NCI-H146 treated with DMSO at 0.1 percent for 48 hours (cell line): Measurements from ENCODE around the gene RPL28.

Experiments
- DNase-seq: peaks from one replicate; lab custom pipeline; 2025; ENCODE audit not compliant: unreplicated experiment; lab: John Stamatoyannopoulos, UW

The RPL28 gene

GRCh38 chr19:55353356-55353802 is 32.4 kb upstream of the RPL28 start:
- no peak for DNase-seq

DNA sequence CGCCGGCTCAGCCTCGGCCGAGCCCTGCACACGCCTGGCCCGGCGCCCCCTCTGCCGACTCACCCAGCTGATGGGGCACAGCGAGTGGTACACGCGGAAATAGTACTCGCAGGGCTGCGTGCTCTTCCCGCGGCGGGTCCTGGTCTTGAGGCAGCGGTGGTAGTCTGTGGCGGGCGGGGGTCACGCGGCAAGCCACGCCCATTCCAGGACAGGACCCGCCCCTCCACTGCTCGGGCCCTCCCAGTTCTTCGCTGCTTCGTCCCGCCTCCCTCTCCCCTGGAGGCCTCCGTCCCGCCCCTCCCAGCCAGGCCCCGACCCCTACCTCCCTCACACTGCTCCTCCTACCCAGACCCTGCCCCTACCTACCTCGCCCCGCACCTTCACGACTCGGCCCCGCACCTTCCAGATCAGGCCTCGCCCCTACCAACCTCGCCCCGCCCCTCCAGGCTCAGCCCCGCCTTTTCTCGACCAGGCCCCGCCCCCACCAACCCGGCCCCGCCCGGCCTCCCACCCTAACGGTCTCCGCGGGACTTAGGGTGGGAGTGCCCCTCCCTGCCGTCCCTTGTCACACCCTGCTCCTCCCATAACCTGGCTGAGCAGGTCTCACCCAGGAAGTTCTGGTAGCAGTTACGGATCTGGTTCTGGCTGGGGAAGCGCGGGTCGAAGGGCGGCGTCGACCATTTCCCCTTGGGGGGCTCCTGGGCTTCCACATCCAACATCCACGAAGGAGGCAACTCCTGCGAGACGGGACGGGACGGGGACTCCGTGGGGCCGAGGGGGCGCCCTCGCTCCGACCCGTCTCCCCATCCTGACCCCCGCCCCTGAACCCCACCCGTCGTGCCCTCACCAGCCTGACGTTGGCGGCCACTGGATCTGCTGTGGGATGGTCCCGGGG is 31.7 kb upstream of the RPL28 start:
- peak; percentile 42 for DNase-seq

- DNase-seq = no peak
Measured at GRCh38 chr19:55354698-55355212, 31.0 kb upstream of the RPL28 start, which contains the start of gene COX6B2. Gene COX6B2, minus strand, starts transcription at chr19:55354719. Its CDS starts 198 bp downstream, at chr19:55354521.

- DNase-seq = peak; percentile 23
Measured at GRCh38 chr19:55355213-55355821, 30.4 kb upstream of the RPL28 start.

DNA sequence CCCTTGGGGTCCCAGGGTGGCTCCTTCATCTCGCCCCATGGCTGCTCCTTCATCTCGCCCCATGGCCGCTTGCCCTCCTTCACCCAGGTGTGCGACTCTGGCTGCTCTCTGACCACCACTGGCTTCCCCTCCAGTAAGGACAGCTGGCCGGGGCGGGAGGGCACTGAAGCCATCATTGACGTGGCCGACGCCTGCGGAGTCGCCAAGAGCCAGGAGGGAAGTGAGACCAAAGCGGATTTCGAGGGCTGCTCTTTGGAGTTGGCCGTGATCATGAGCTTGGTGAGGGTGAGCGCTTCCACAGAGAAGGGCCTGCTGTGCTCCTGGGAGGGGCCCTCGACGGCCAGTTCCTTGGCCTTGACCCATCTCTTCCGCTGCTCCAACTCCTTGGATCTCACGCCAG is 27.2 kb upstream of the RPL28 start:
- DNase-seq = no peak

DNA sequence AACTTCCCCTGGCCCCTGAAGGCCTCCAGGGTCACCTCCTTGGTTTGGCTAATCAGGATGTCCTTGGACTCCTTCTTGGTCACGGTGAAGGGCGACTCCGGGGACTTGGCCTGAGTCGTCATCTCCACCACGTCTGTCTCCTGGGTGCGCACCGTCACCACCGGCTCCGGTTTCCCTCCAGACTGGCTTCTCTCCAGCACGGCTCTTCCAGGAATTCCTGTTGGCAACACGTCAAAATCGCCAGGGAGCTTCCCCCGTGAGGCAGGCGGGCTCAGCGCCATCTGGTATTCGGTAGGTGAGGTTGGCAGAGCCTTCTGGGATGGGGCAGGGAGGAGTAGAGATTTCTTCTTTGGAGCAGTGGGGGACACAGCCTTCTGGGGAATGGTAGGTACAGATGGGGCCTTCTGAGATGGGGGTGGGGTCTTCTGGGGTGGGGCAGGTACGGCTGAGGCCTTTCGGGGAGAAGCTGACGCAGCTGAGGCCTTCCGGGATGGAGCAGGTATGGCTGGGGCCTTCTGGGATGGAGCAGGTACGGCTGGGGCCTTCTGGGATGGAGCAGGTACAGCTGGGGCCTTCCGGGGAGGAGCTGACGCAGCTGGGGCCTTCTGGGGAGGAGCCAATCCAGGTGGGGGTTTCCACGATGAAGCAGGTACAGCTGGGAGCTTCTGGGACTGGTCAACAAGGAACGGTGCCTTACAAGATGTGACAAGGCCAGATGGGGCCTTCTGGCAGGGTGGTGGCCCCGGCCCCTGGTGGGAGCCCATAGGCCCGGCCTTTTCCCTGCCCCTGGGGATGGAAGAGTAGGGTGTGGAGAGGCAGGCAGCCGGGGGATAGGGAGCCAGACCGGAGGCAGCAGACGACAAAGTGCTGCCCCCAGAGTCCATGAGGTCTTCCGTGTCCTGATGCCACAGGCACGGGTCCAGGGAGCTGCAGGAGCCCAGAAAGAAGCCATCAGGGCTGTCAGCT is 26.5 kb upstream of the RPL28 start:
- no peak for DNase-seq

DNA sequence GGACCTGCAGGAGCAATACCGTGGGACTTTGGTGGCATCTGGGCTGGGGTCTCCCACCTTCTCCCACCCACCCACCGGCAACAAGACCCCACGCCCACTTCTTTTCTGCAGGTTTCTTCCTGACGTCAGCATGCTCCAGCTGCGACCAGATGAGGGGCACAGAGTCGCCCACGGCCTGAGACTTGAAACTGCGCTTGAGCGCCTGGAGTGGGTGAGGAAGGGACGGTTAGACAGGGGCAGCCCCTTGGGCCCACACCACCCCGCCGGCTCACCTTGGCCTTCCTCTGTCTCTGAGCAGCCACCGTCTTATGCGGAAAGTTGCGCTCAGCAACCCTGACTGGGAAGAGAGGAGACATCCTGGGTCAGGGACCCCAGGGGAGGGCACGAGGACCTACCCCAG is 24.8 kb upstream of the RPL28 start:
- no peak for DNase-seq

DNA sequence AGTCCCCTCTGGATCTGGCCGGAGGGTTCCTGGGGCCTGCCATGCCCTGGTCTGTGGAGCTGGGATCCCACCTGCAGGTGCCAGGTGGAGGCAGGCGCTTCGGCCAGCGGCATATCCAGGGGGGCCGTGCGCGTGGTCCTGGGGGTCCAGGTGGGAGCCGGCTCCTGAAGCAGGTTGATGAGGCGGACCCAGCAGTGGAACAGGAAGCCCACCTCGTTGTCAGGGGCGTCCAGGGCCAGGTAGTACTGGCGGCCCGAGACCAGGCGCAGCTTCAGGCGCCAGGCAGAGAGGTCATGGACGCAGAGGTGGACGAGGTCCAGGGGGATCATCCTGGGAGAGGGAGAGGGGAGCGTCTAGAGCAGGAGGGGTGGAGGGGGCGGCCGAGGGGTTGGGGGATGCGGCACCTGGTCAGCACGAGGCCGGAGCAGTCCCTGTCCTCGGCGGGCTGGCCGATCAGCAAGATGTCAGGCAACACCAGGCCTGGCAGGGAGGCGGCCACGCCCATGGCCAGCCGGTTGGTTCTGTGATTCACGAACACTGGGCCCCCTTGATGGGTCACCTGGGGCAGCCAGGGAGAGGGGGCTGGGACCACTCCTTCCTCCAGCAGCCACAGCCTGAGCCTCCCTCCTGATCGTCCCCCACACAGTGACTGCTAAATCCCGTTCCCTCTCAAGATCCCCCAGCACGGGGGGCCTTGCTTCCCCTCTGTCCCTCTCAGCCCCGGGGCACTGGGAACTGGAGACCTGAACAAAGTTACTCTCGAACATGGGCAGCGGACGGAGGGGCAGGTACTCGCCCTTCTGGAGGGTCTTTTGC is 23.4 kb upstream of the RPL28 start:
- no peak for DNase-seq

- no peak for DNase-seq
Measured at GRCh38 chr19:55362990-55363716, 22.6 kb upstream of the RPL28 start, which contains the start of gene GARIN5B. Gene GARIN5B, minus strand, starts transcription at chr19:55363260. Its CDS starts 194 bp downstream, at chr19:55363066.

- no peak for DNase-seq
Measured at GRCh38 chr19:55365245-55365644, 20.5 kb upstream of the RPL28 start.

GRCh38 chr19:55365964-55366363 is 19.8 kb upstream of the RPL28 start:
- no peak for DNase-seq

DNA sequence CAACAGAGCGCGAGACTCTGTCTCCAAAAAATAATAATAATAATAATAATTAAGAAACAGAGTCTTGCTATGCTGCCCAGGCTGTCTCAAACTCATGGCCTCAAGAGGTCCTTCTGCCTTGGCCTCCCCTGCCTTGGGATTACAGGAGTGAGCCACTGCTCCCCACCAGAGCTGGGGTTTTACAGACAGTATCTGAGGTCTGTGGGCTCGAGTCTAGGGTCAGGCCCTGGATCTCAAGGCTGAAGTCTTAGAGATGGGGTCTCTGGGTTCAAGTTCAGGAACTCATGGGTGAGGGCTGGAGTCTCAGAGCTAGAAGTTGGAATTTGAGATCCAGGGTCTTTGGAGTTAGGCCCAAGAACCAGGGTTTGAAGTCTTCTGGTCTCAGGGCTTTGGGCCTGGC is 18.9 kb upstream of the RPL28 start:
- no peak for DNase-seq

DNA sequence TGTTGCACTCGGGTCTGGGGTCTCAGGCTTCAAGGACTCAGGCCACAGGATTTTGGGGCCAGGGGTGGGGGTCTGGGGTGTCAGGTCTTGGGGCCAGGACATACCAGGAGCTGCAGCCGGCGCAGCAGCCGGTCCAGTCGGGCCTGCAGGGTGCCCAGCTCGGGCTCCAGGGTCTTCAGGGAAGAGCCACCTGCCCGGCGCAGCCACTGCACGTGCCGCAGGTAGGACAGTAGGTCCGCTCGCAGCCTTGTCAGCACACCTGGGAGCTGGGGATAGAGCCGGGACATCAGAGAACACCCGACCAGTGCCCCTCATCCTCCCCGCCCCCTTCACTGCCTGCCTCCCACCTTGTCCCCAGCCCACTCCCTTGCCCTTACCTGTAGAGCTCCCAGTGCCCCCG is 17.6 kb upstream of the RPL28 start:
- no peak for DNase-seq

DNA sequence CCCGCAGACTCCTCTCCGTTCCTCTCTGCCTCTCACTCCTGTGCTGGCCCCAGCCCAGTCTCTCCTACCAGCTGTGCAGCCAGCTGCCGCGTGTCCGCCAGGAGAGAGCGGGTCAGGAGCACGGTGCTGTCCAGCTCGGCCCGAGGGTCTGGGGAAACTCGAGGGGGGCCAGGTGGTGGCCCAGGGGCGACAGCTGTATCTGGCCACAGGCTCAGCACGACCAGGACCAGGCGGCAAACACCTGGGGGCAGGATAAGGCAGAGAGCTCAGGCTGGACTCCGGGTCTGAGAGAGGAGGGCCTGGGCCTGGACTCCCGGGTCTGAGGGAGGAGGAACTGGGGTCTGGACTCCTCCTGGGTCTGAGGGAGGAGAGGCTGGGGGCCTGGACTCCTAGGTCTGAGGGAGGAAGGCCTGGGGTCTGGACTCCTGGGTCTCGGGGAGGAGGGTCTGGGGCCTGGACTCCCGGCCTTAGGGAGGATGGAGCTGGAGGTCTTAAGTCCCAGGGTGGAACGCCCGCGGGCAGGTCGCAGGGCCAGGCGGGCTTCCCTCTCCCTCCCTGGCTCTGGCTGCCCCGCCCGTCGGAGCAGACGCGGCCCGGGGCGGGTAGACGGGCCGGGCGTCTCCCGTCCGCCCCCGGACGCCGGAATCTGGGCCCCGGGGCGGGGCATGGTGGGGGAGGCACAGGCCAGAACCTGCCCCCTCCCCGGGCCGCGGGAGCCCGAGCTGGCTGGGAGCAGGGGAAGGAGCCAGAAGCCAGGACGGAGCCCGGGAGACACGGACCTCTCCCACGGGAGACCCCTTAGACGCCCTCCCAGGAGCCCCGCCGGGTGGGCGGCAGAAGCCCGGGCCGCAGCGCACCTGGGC is 16.8 kb upstream of the RPL28 start:
- no peak for DNase-seq

GRCh38 chr19:55369653-55370304 is 16.0 kb upstream of the RPL28 start:
- DNase-seq = peak; percentile 55

GRCh38 chr19:55370305-55370988 is 15.3 kb upstream of the RPL28 start, which contains the start of gene IL11:
Gene IL11, minus strand, starts transcription at chr19:55370463. Its CDS starts 153 bp downstream, at chr19:55370310.
- DNase-seq = no peak
